Measurements from ENCODE around the gene CHGA. TPM values are rescaled to one million over a fixed set of nuclear protein-coding genes. Genes with fewer than 3 reads are reported as not detected.

CHGA gene
- polyA plus RNA-seq, 1 donor from 2014 or later = 131 TPM

- Histone ChIP-seq H3F3A (ENCODE audit: insufficient read depth, low read length, poor library complexity, severe bottlenecking) (no peaks in the 10 kb centered on the region), H3K27ac (ENCODE audit: low read length) (peak overlapping the region; percentile 3)
Measured at GRCh38 chr14:92973261-92973797, 50.4 kb downstream of the CHGA start.

GRCh38 chr14:92973798-92974372 is 50.9 kb downstream of the CHGA start:
- H2AFZ ChIP-seq (ENCODE audit: low read depth, low read length) = no peak overlapping the region
- H3F3A ChIP-seq (ENCODE audit: insufficient read depth, low read length, poor library complexity, severe bottlenecking) = no peaks in the 10 kb centered on the region
- no peak overlapping the region for H3K4me3 ChIP-seq (ENCODE audit: low read length)
- H3K9ac ChIP-seq (ENCODE audit: low read length) = no peak overlapping the region
- H3K27ac ChIP-seq (ENCODE audit: low read length) = peak overlapping the region; percentile 3
- H3K79me2 ChIP-seq (replicated peaks; ENCODE audit: insufficient read depth, low read length) = no peaks in the 10 kb centered on the region
- H4K20me1 ChIP-seq (ENCODE audit: insufficient read depth) = no peaks in the 10 kb centered on the region
- no peaks in the 10 kb centered on the region for H3K27me3 ChIP-seq (ENCODE audit: insufficient read depth, low read depth, low read length)
- no peak overlapping the region for H3K4me2 ChIP-seq (ENCODE audit: low read length)
- H3K9me2 ChIP-seq (ENCODE audit: insufficient read depth, low read length) = no peaks in the 10 kb centered on the region
- peaks cover 11% of the 10 kb centered on the region for H3K9me3 ChIP-seq (ENCODE audit: low read length)
- peaks cover 6% of the 10 kb centered on the region for H3K36me3 ChIP-seq (ENCODE audit: insufficient read depth, low read length)
- no peak for TF ChIP-seq MXI1 (conservative IDR thresholded peaks at IDR 0.05; ENCODE audit: poor library complexity, severe bottlenecking)
- TF ChIP-seq EZH2 (IDR thresholded peaks at IDR 0.05; ENCODE audit: borderline replicate concordance, insufficient read depth, low read length, poor library complexity, severe bottlenecking) = no peak

More at GRCh38 chr14:92973261-92973797, 50.4 kb downstream of the CHGA start:
- Histone ChIP-seq H3K9me3 (ENCODE audit: low read length) (peaks cover 7% of the 10 kb centered on the region), H3K36me3 (ENCODE audit: insufficient read depth, low read length) (peaks cover 6% of the 10 kb centered on the region), H3K9me2 (ENCODE audit: insufficient read depth, low read length) (no peaks in the 10 kb centered on the region), H3K4me2 (ENCODE audit: low read length) (no peak overlapping the region), H2AFZ (ENCODE audit: low read depth, low read length) (no peak overlapping the region), H4K20me1 (ENCODE audit: insufficient read depth) (no peaks in the 10 kb centered on the region), H3K27me3 (ENCODE audit: insufficient read depth, low read depth, low read length) (no peaks in the 10 kb centered on the region), H3K79me2 (replicated peaks; ENCODE audit: insufficient read depth, low read length) (no peaks in the 10 kb centered on the region), H3K9ac (ENCODE audit: low read length) (no peak overlapping the region), H3K4me3 (ENCODE audit: low read length) (no peak overlapping the region)
- TF ChIP-seq CTCF (IDR thresholded peaks at IDR 0.05; ENCODE audit: poor library complexity, severe bottlenecking) (peak; percentile 86), SMC3 (conservative IDR thresholded peaks at IDR 0.05; ENCODE audit: poor library complexity) (peak; percentile 79), EP300 (conservative IDR thresholded peaks at IDR 0.05; ENCODE audit: poor library complexity, severe bottlenecking) (peak; percentile 63), RAD21 (conservative IDR thresholded peaks at IDR 0.05) (peak; percentile 79), EZH2 (IDR thresholded peaks at IDR 0.05; ENCODE audit: borderline replicate concordance, insufficient read depth, low read length, poor library complexity, severe bottlenecking) (no peak), TAF1 (IDR thresholded peaks at IDR 0.05; ENCODE audit: low read depth) (no peak), MXI1 (conservative IDR thresholded peaks at IDR 0.05; ENCODE audit: poor library complexity, severe bottlenecking) (peak; percentile 33), POLR2AphosphoS5 (IDR thresholded peaks at IDR 0.05) (no peak), REST (IDR thresholded peaks at IDR 0.05; ENCODE audit: borderline replicate concordance) (no peak)

Data from neural cell (in vitro differentiated cells).